Endodermal cell (in vitro differentiated cells): Measurements from ENCODE around the gene TESMIN. TPM values are rescaled to one million over a fixed set of nuclear protein-coding genes. Genes with fewer than 3 reads are reported as not detected.

ENCODE experiments used
- DNase-seq: peaks from one replicate; pipeline ENCODE4 v3.0.0-alpha.2; 2017
- H3K27ac ChIP-seq: 2 replicates; pipeline ENCODE4 v1.5.1; 2013; ENCODE audit warnings: mild to moderate bottlenecking, low read depth, low read length, moderate library complexity
- H3K27me3 ChIP-seq: 2 replicates; pipeline ENCODE4 v1.6.1; 2013; ENCODE audit warnings: mild to moderate bottlenecking, low read length, moderate library complexity; ENCODE audit not compliant: insufficient read depth, control insufficient read depth, poor library complexity, severe bottlenecking
- H3K36me3 ChIP-seq: 2 replicates; pipeline ENCODE4 v1.7.0; 2013; ENCODE audit warnings: mild to moderate bottlenecking, low read length, moderate library complexity; ENCODE audit not compliant: control insufficient read depth, insufficient read depth
- H3K4me1 ChIP-seq: one replicate; pipeline ENCODE4 v1.7.0; 2013; ENCODE audit warnings: low read length; ENCODE audit not compliant: control insufficient read depth, insufficient read depth
- H3K4me3 ChIP-seq: 2 replicates; pipeline ENCODE4 v1.5.1; 2013; ENCODE audit warnings: mild to moderate bottlenecking, low read length, moderate library complexity
- H3K9ac ChIP-seq: 2 replicates; pipeline ENCODE4 v1.6.1; 2013; ENCODE audit warnings: mild to moderate bottlenecking, low read length, moderate library complexity; ENCODE audit not compliant: poor library complexity, severe bottlenecking; ENCODE audit errors: extremely low read depth
- H3K9me3 ChIP-seq: 2 replicates; pipeline ENCODE4 v1.6.1; 2013; ENCODE audit warnings: mild to moderate bottlenecking, low read length, moderate library complexity; ENCODE audit not compliant: control insufficient read depth
- H3K27ac Mint-ChIP-seq: 2 replicates; pipeline ENCODE4 v1.8.0; 2020; ENCODE audit warnings: mixed read lengths
- H3K27me3 Mint-ChIP-seq: 2 replicates; pipeline ENCODE4 v1.8.0; 2021; ENCODE audit warnings: mild to moderate bottlenecking, mixed read lengths; ENCODE audit not compliant: insufficient read depth
- H3K36me3 Mint-ChIP-seq: 2 replicates; pipeline ENCODE4 v1.8.0; 2020; ENCODE audit warnings: low read depth, mixed read lengths
- H3K4me1 Mint-ChIP-seq: 2 replicates; pipeline ENCODE4 v1.8.0; 2020; ENCODE audit warnings: mixed read lengths
- H3K4me3 Mint-ChIP-seq: 2 replicates; pipeline ENCODE4 v1.8.0; 2020; ENCODE audit warnings: mild to moderate bottlenecking, moderate library complexity, mixed read lengths
- H3K9me3 Mint-ChIP-seq: 2 replicates; pipeline ENCODE4 v1.8.0; 2020; ENCODE audit warnings: mild to moderate bottlenecking, mixed read lengths
- CTCF ChIP-seq: fragments of 200-600 bp; sonication (generic); conservative IDR thresholded peaks from 2 replicates; pipeline ENCODE4 v1.5.0; 2021; ENCODE audit warnings: antibody characterized with exemption, mild to moderate bottlenecking
- WGBS, 2 experiments: methylation state at CpG; one replicate each; pipeline versions ENCODE4 v1.1.5 to v1.1.7; 2013; ENCODE audit warnings: missing lambda C conversion rate in 2 of 2, mixed read lengths in 1 of 2; ENCODE audit not compliant: insufficient coverage in 1 of 2, insufficient read length in 1 of 2; 5-methylcytosine and 5-hydroxymethylcytosine counted together
- total RNA-seq, 2 donors: library from RNA; stranded (reverse); fragmentation: NEBNext Ultra II Directional in 1 of 2; extraction: Animal tissue kit (Norgen Biotek cat#: 25700) in 1 of 2; gene quantifications; 2 replicates in 1 of 2; 3 replicates in 1 of 2; pipeline ENCODE4 v1.2.1, GENCODE V29; 2021

The TESMIN gene
- total RNA-seq, 2 donors from 2014 or later: 53.7 to 68.8 TPM

DNA sequence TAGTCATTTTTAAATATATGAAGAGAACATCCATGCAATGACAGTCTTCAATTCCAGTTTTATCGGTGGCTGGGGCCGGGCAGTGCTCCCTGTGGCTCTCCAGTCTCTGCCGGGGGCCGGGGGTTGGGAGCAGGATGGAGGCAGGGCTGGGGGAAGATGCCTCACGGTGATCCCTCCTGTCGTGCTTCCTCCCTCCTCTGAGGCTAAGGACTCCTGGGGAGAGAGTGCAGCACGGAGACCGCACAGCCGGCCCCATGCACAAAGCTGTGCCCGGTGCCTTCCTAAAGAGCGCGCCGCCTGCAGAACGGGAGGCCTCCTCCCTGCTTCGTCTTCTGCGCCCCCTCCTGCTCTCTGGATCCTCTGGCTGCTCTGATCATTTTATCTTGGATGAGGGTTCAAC, 46.4 kb downstream of the TESMIN start:
- H3K36me3 ChIP-seq: no peaks in the 10 kb centered on the region
- peak overlapping the region; percentile 34 for H3K4me3 Mint-ChIP-seq
- no peak overlapping the region for H3K27ac ChIP-seq
- no peaks in the 10 kb centered on the region for H3K27me3 Mint-ChIP-seq
- H3K4me1 ChIP-seq: no peaks in the 10 kb centered on the region
- peaks cover 3% of the 10 kb centered on the region for H3K9me3 Mint-ChIP-seq
- no peak overlapping the region for H3K27ac Mint-ChIP-seq
- H3K9me3 ChIP-seq: no peaks in the 10 kb centered on the region
- H3K36me3 Mint-ChIP-seq: peaks cover 1% of the 10 kb centered on the region
- H3K4me3 ChIP-seq: no peak overlapping the region
- 29 to 44% methylated on average over 13 to 16 of the region's 16 CpGs for WGBS, 2 experiments
- peaks cover 14% of the 10 kb centered on the region for H3K4me1 Mint-ChIP-seq
- H3K9ac ChIP-seq: no peak overlapping the region
- peak; percentile 30 for TF ChIP-seq CTCF
- DNase-seq: peak; percentile 71
- no peaks in the 10 kb centered on the region for H3K27me3 ChIP-seq

DNA sequence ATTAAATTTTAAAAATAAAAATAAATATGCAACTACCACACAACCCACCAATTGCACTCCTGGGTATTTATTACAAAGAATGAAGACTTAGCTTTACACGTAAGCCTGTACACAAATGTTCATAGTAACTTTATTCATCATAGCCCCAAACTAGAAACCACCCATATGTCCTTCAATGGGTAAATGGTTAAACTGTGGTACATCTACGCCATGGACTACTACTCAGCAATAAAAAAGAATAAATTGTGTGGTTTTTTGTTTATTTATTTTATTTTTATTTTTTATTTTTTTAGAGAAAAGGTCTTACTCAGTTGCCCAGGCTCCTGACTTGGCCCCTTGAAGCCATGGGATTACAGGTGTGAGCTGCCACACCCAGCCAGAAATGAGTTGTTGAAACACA, 52.3 kb downstream of the TESMIN start:
- H3K4me1 ChIP-seq: no peaks in the 10 kb centered on the region
- peaks cover 11% of the 10 kb centered on the region for H3K36me3 Mint-ChIP-seq
- DNase-seq: no peak
- H3K36me3 ChIP-seq: no peaks in the 10 kb centered on the region
- no peak overlapping the region for H3K27ac Mint-ChIP-seq
- H3K4me3 ChIP-seq: no peak overlapping the region
- H3K9ac ChIP-seq: no peak overlapping the region
- H3K27me3 Mint-ChIP-seq: no peaks in the 10 kb centered on the region
- peaks cover 13% of the 10 kb centered on the region for H3K9me3 ChIP-seq
- H3K27ac ChIP-seq: no peak overlapping the region
- no peaks in the 10 kb centered on the region for H3K4me1 Mint-ChIP-seq
- H3K27me3 ChIP-seq: no peaks in the 10 kb centered on the region
- WGBS, 2 experiments: 71% methylated on average over 1 of the region's 2 CpGs; no CpG with 5 or more reads in 1 of the 2 experiments
- H3K9me3 Mint-ChIP-seq: peaks cover 28% of the 10 kb centered on the region
- no peak overlapping the region for H3K4me3 Mint-ChIP-seq
- no peak for TF ChIP-seq CTCF

- 85 to 100% methylated on average over 1 to 2 of the region's 2 CpGs for WGBS, 2 experiments
- Histone ChIP-seq H3K27ac (no peak overlapping the region), H3K36me3 (peaks cover 5% of the 10 kb centered on the region), H3K27me3 (no peaks in the 10 kb centered on the region), H3K9ac (no peak overlapping the region), H3K4me3 (no peak overlapping the region), H3K9me3 (peaks cover 13% of the 10 kb centered on the region), H3K4me1 (no peaks in the 10 kb centered on the region)
- Mint-ChIP-seq H3K36me3 (peaks cover 11% of the 10 kb centered on the region), H3K9me3 (peaks cover 26% of the 10 kb centered on the region), H3K27ac (no peak overlapping the region), H3K4me3 (no peak overlapping the region), H3K4me1 (peaks cover 11% of the 10 kb centered on the region), H3K27me3 (no peaks in the 10 kb centered on the region)
- no peak for DNase-seq
- no peak for TF ChIP-seq CTCF
Measured at GRCh38 chr11:68695531-68695930, 55.8 kb downstream of the TESMIN start.
